GM12878 (cell line): ENCODE results near the gene FASN. TPM values are rescaled to one million over a fixed set of nuclear protein-coding genes. Genes with fewer than 3 reads are reported as not detected.

Experiments used
- ATAC-seq: fragments of 200-7000 bp; cut with Tn5 transposase; 3 replicates; pipeline ENCODE4 v1.9.1; 2020; ENCODE audit warnings: mild to moderate bottlenecking, moderate library complexity
- BruUV-seq: library from RNA; stranded (reverse); fragments of 400-500 nt; replicated peaks from 2 replicates; lab custom pipeline; 2021; lab: Mats Ljungman, UMichigan
- CTCF ChIA-PET: fragments of 300-600 bp; sonication (Branson Sonifier 250); formaldehyde crosslinking; extraction: SDS; loops from one replicate; lab custom pipeline; 2021; ENCODE audit warnings: inconsistent platforms; lab: Yijun Ruan, JAX
- POLR2A ChIA-PET: fragments of 350-600 bp; formaldehyde crosslinking; extraction: SDS; loops from one replicate; lab custom pipeline; 2021; ENCODE audit warnings: inconsistent platforms; lab: Charles Lee
- RAD21 ChIA-PET: fragments of 300-600 bp; sonication (Branson Sonifier 250); formaldehyde crosslinking; loops from one replicate; lab custom pipeline; 2023; ENCODE audit warnings: antibody characterized with exemption; ENCODE audit not compliant: unreplicated experiment; lab: Charles Lee
- SMC1A ChIA-PET: fragments of 300-600 bp; sonication (Branson Sonifier 250); formaldehyde crosslinking; loops from one replicate; lab custom pipeline; 2023; ENCODE audit not compliant: unreplicated experiment, uncharacterized antibody; lab: Charles Lee
- DNase-seq: peaks from one replicate; pipeline ENCODE4 v3.0.0-alpha.2; 2011; ENCODE audit warnings: low read depth, low spot score
- FAIRE-seq: peaks from 3 replicates; lab custom pipeline; 2011; peaks lifted over from hg19 to GRCh38; lab: Jason Lieb, UNC
- H2AFZ ChIP-seq: 2 replicates; pipeline ENCODE4 v1.6.0; 2011; ENCODE audit warnings: low read depth, low read length, control low read depth; ENCODE audit not compliant: control insufficient read depth
- H3K27ac ChIP-seq: 2 replicates; pipeline ENCODE4 v1.5.1; 2011; ENCODE audit warnings: control low read depth; ENCODE audit not compliant: control insufficient read depth, insufficient read depth
- H3K27me3 ChIP-seq, 2 experiments: replicated peaks in 1 of 2; 2 replicates each; pipeline versions ENCODE4 v1.6.0 to v1.6.1; 2011; ENCODE audit warnings: low read length in 1 of 2; ENCODE audit not compliant: control insufficient read depth in 2 of 2, insufficient read depth in 2 of 2
- H3K36me3 ChIP-seq, 2 experiments: 2 replicates each; pipeline ENCODE4 v1.5.1; 2011; ENCODE audit warnings: low read length in 1 of 2; ENCODE audit not compliant: control insufficient read depth in 2 of 2, insufficient read depth in 2 of 2
- H3K4me1 ChIP-seq: 2 replicates; pipeline ENCODE4 v1.6.1; 2011; ENCODE audit warnings: mild to moderate bottlenecking, low read length, moderate library complexity, mixed read lengths; ENCODE audit not compliant: control insufficient read depth, insufficient read depth
- H3K4me2 ChIP-seq: 2 replicates; pipeline ENCODE4 v1.6.0; 2011; ENCODE audit warnings: control low read depth; ENCODE audit not compliant: control insufficient read depth, insufficient read depth
- H3K4me3 ChIP-seq: fragments of 200-600 bp; sonication (generic); 2 replicates; pipeline ENCODE4 v1.5.1; 2016
- H3K79me2 ChIP-seq: 2 replicates; pipeline ENCODE4 v1.6.0; 2011; ENCODE audit warnings: low read length; ENCODE audit not compliant: control insufficient read depth, insufficient read depth
- H3K9ac ChIP-seq: 2 replicates; pipeline ENCODE4 v1.8.0; 2011; ENCODE audit warnings: low read length, control low read depth, mixed read lengths; ENCODE audit not compliant: control insufficient read depth, insufficient read depth
- H3K9me3 ChIP-seq: replicated peaks from 3 replicates; pipeline ENCODE4 v1.5.1; 2011; ENCODE audit warnings: mild to moderate bottlenecking, low read length; ENCODE audit not compliant: control insufficient read depth, insufficient read depth
- H4K20me1 ChIP-seq: 2 replicates; pipeline ENCODE4 v1.6.0; 2011; ENCODE audit not compliant: control insufficient read depth, insufficient read depth
- CREB1 ChIP-seq: IDR thresholded peaks from 2 replicates; pipeline ENCODE4 v1.6.1; 2012; ENCODE audit warnings: low read depth, mild to moderate bottlenecking, inconsistent platforms
- ETV6 ChIP-seq, 2 experiments: fragments of 450-650 bp in 1 of 2; IDR thresholded peaks in 1 of 2; conservative IDR thresholded peaks in 1 of 2; 2 replicates each; pipeline ENCODE4 v1.6.1; 2014; ENCODE audit warnings: antibody characterized with exemption in 1 of 2, borderline replicate concordance in 1 of 2, low read depth in 1 of 2, mild to moderate bottlenecking in 1 of 2, moderate library complexity in 1 of 2
- JUNB ChIP-seq: IDR thresholded peaks from 2 replicates; pipeline ENCODE4 v1.6.1; 2016; ENCODE audit warnings: antibody characterized with exemption, mild to moderate bottlenecking
- JUND ChIP-seq: IDR thresholded peaks from 2 replicates; pipeline ENCODE4 v1.6.1; 2012; ENCODE audit warnings: low read depth, mild to moderate bottlenecking, low read length, improper control_type of control experiment, moderate library complexity
- MEF2A ChIP-seq: IDR thresholded peaks from 2 replicates; pipeline ENCODE4 v1.6.1; 2011; ENCODE audit warnings: low read depth, mild to moderate bottlenecking, low read length, moderate library complexity; ENCODE audit not compliant: insufficient read depth
- MYC ChIP-seq: IDR thresholded peaks from 2 replicates; pipeline ENCODE4 v1.6.1; 2011; ENCODE audit warnings: mild to moderate bottlenecking, low read length, moderate library complexity, inconsistent platforms; ENCODE audit not compliant: insufficient read depth, insufficient replicate concordance, insufficient read length, severe bottlenecking
- NR2C1 ChIP-seq: fragments of 450-650 bp; IDR thresholded peaks from 2 replicates; pipeline ENCODE4 v1.6.1; 2017; ENCODE audit warnings: antibody characterized with exemption, mild to moderate bottlenecking, moderate library complexity
- NR2C2 ChIP-seq: IDR thresholded peaks from 2 replicates; pipeline ENCODE4 v1.6.1; 2011; ENCODE audit warnings: borderline replicate concordance, low read depth; ENCODE audit not compliant: control insufficient read depth, insufficient read length
- PML ChIP-seq: IDR thresholded peaks from 2 replicates; pipeline ENCODE4 v1.6.1; 2012; ENCODE audit warnings: low read length, inconsistent platforms
- RAD51 ChIP-seq: fragments of 450-650 bp; IDR thresholded peaks from 2 replicates; pipeline ENCODE4 v1.6.1; 2016; ENCODE audit warnings: moderate library complexity, mild to moderate bottlenecking, inconsistent platforms
- SMAD1 ChIP-seq: fragments of 450-650 bp; IDR thresholded peaks from 2 replicates; pipeline ENCODE4 v1.6.1; 2018; ENCODE audit warnings: mild to moderate bottlenecking, low read depth; ENCODE audit not compliant: partially characterized antibody
- SREBF2 ChIP-seq: IDR thresholded peaks from 2 replicates; pipeline ENCODE4 v1.6.1; 2012; ENCODE audit warnings: mild to moderate bottlenecking, low read length
- STAT3 ChIP-seq: IDR thresholded peaks from 2 replicates; pipeline ENCODE4 v1.6.1; 2011; ENCODE audit warnings: low read depth, low read length, improper control_type of control experiment
- TAF1 ChIP-seq: IDR thresholded peaks from 2 replicates; pipeline ENCODE4 v1.6.1; 2011; ENCODE audit warnings: mild to moderate bottlenecking, low read depth, low read length, borderline replicate concordance
- ZBED1 ChIP-seq: IDR thresholded peaks from 2 replicates; pipeline ENCODE4 v1.6.1; 2016; ENCODE audit warnings: borderline replicate concordance
- ZNF217 ChIP-seq: fragments of 450-650 bp; IDR thresholded peaks from 2 replicates; pipeline ENCODE4 v1.6.1; 2017; ENCODE audit warnings: antibody characterized with exemption, mild to moderate bottlenecking
- WGBS: methylation state at CpG from one replicate; pipeline ENCODE4 v1.1.6; 2016; ENCODE audit warnings: low lambda C conversion rate; ENCODE audit not compliant: insufficient replicate concordance, insufficient coverage; ENCODE audit errors: missing lambda C conversion rate; 5-methylcytosine and 5-hydroxymethylcytosine counted together
- in situ Hi-C: fragments of 300-500 bp; cut with MboI; formaldehyde crosslinking; loops from 9 replicates; pipeline ENCODE4 v1.14.3; 2018; ENCODE audit warnings: mixed read lengths
- intact Hi-C: fragments of 100-400 bp; cut with micrococcal nuclease; formaldehyde crosslinking; loops from one replicate; pipeline ENCODE4 v1.14.2; 2022; ENCODE audit not compliant: unreplicated experiment
- polyA plus RNA-seq, 11 experiments: library from polyadenylated mRNA; depleted of rRNA in 4 of 11; unstranded in 6 of 11; stranded (reverse) in 5 of 11; fragments of >200 nt; fragmentation: Nextera tagmentation in 4 of 11; fragmentation: Illumina TruSeq in 1 of 11; extraction: Ambion mirVana in 4 of 11; extraction: Trizol in 1 of 11; gene quantifications; 1 replicate in 1 of 11; 2 replicates in 10 of 11; pipeline versions ENCODE4 v1.2.1 to v1.2.3, GENCODE V29; 2011 to 2016; ENCODE audit warnings: inconsistent platforms in 2 of 11, missing spikeins in 2 of 11, low read depth in 1 of 11
- total RNA-seq, 4 experiments: library from RNA; depleted of rRNA in 3 of 4; stranded (reverse); fragments of >200 nt in 3 of 4; fragmentation: Illumina TruSeq in 1 of 4; extraction: Trizol in 1 of 4; gene quantifications; 2 replicates each; pipeline versions ENCODE4 v1.2.1 to v1.2.3, GENCODE V29; 2013 to 2021
- TF ChIP-seq, protein P1 (sequence below): fragments of 450-650 bp; IDR thresholded peaks from 2 replicates; pipeline ENCODE4 v1.6.1; 2016; ENCODE audit warnings: mild to moderate bottlenecking, moderate library complexity, borderline replicate concordance
- TF ChIP-seq, protein P2 (sequence below): fragments of 450-650 bp; IDR thresholded peaks from 2 replicates; pipeline ENCODE4 v1.6.1; 2017; ENCODE audit warnings: mild to moderate bottlenecking, low read depth, inconsistent platforms; ENCODE audit not compliant: poor library complexity, severe bottlenecking

Gene FASN
- total and polyA plus RNA-seq, 10 of the 15 experiments (the other 5 are each of a cell fraction or from before 2014, with no cell fraction given), result 0.19 to 333 (median 30.4) TPM

DNA sequence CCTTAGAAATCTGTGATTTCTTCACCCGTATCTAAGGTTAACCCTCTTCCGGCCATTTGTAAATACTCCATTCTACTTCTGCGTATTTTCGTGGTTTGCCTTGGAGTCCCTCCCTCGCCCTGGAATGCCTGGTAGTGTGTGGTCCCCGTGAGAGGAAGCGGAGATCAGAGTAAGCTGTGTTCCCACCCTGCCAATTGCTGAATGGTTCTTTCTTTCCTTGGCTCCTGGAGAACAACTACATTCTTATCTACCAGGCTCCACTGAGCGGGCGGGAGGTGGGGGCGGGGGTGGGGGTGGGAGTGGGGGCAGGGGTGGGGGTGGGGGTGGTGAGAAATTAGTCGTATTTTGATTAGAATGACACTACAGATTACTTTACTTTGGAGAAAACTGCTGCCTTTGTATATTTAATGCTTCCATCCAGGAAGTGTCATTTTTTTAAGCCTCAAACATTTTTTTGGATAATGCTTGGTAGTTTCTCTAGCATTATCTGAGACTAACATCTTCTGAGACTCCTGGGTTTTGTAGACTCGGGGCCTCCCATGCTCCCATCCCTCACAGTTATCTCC is 20.9 kb upstream of the FASN start:
- no peaks in the 10 kb centered on the region for H4K20me1 ChIP-seq
- ChIA-PET RAD21 (no interaction called here), CTCF (no interaction called here), SMC1A (no interaction called here), POLR2A (interaction anchor here (0.9 kb wide), 1 partner anchor 13 kb away, joined by 3 read pairs; no protein-coding TSS in a partner anchor)
- no peak overlapping the region for H2AFZ ChIP-seq
- no peaks in the 10 kb centered on the region for H3K4me1 ChIP-seq
- no peak overlapping the region for H3K27ac ChIP-seq
- in situ Hi-C loops (no loop called here), intact Hi-C loops (no loop called here)
- no peaks in the 10 kb centered on the region for H3K9me3 ChIP-seq
- H3K27me3 ChIP-seq, result no peaks in the 10 kb centered on the region
- FAIRE-seq (no peak), DNase-seq (no peak), ATAC-seq (no peak)
- H3K4me3 ChIP-seq, result no peak overlapping the region
- BruUV-seq, result no TSS peak
- 73% methylated on average over 9 of the region's 12 CpGs for WGBS
- H3K79me2 ChIP-seq, result no peaks in the 10 kb centered on the region
- no peaks in the 10 kb centered on the region for H3K36me3 ChIP-seq
- TF ChIP-seq ZNF217 (no peak), PML (no peak), ZBED1 (no peak), NR2C1 (no peak), CREB1 (no peak), ETV6 (conservative IDR thresholded peaks at IDR 0.05 in 1 of 2, IDR thresholded peaks at IDR 0.05 in 1 of 2; ENCODE audit: borderline replicate concordance in 1 of 2, low read depth in 1 of 2) (no peak), SREBF2 (no peak), TAF1 (no peak), RAD51 (no peak), STAT3 (no peak), MEF2A (no peak), NR2C2 (no peak), SMAD1 (no peak), MYC (no peak), JUND (no peak), JUNB (no peak)
- TF ChIP-seq, protein P1, sequence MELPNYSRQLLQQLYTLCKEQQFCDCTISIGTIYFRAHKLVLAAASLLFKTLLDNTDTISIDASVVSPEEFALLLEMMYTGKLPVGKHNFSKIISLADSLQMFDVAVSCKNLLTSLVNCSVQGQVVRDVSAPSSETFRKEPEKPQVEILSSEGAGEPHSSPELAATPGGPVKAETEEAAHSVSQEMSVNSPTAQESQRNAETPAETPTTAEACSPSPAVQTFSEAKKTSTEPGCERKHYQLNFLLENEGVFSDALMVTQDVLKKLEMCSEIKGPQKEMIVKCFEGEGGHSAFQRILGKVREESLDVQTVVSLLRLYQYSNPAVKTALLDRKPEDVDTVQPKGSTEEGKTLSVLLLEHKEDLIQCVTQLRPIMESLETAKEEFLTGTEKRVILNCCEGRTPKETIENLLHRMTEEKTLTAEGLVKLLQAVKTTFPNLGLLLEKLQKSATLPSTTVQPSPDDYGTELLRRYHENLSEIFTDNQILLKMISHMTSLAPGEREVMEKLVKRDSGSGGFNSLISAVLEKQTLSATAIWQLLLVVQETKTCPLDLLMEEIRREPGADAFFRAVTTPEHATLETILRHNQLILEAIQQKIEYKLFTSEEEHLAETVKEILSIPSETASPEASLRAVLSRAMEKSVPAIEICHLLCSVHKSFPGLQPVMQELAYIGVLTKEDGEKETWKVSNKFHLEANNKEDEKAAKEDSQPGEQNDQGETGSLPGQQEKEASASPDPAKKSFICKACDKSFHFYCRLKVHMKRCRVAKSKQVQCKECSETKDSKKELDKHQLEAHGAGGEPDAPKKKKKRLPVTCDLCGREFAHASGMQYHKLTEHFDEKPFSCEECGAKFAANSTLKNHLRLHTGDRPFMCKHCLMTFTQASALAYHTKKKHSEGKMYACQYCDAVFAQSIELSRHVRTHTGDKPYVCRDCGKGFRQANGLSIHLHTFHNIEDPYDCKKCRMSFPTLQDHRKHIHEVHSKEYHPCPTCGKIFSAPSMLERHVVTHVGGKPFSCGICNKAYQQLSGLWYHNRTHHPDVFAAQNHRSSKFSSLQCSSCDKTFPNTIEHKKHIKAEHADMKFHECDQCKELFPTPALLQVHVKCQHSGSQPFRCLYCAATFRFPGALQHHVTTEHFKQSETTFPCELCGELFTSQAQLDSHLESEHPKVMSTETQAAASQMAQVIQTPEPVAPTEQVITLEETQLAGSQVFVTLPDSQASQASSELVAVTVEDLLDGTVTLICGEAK, result no peak
- TF ChIP-seq, protein P2, sequence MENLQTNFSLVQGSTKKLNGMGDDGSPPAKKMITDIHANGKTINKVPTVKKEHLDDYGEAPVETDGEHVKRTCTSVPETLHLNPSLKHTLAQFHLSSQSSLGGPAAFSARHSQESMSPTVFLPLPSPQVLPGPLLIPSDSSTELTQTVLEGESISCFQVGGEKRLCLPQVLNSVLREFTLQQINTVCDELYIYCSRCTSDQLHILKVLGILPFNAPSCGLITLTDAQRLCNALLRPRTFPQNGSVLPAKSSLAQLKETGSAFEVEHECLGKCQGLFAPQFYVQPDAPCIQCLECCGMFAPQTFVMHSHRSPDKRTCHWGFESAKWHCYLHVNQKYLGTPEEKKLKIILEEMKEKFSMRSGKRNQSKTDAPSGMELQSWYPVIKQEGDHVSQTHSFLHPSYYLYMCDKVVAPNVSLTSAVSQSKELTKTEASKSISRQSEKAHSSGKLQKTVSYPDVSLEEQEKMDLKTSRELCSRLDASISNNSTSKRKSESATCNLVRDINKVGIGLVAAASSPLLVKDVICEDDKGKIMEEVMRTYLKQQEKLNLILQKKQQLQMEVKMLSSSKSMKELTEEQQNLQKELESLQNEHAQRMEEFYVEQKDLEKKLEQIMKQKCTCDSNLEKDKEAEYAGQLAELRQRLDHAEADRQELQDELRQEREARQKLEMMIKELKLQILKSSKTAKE, result no peak
- H3K9ac ChIP-seq, result no peak overlapping the region
- no peak overlapping the region for H3K4me2 ChIP-seq
